HG02938 (cell line): ENCODE results near the gene TIGD7.

ENCODE experiments used
- ATAC-seq: cut with Tn5 transposase; IDR thresholded peaks from one replicate; pipeline ENCODE4 v1.9.1; 2021; ENCODE audit warnings: mild to moderate bottlenecking, moderate library complexity; ENCODE audit not compliant: unreplicated experiment

TIGD7 gene, protein sequence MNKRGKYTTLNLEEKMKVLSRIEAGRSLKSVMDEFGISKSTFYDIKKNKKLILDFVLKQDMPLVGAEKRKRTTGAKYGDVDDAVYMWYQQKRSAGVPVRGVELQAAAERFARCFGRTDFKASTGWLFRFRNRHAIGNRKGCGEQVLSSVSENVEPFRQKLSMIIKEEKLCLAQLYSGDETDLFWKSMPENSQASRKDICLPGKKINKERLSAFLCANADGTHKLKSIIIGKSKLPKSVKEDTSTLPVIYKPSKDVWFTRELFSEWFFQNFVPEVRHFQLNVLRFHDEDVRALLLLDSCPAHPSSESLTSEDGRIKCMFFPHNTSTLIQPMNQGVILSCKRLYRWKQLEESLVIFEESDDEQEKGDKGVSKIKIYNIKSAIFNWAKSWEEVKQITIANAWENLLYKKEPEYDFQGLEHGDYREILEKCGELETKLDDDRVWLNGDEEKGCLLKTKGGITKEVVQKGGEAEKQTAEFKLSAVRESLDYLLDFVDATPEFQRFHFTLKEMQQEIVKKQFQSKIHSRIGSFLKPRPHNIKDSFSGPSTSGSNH

DNA sequence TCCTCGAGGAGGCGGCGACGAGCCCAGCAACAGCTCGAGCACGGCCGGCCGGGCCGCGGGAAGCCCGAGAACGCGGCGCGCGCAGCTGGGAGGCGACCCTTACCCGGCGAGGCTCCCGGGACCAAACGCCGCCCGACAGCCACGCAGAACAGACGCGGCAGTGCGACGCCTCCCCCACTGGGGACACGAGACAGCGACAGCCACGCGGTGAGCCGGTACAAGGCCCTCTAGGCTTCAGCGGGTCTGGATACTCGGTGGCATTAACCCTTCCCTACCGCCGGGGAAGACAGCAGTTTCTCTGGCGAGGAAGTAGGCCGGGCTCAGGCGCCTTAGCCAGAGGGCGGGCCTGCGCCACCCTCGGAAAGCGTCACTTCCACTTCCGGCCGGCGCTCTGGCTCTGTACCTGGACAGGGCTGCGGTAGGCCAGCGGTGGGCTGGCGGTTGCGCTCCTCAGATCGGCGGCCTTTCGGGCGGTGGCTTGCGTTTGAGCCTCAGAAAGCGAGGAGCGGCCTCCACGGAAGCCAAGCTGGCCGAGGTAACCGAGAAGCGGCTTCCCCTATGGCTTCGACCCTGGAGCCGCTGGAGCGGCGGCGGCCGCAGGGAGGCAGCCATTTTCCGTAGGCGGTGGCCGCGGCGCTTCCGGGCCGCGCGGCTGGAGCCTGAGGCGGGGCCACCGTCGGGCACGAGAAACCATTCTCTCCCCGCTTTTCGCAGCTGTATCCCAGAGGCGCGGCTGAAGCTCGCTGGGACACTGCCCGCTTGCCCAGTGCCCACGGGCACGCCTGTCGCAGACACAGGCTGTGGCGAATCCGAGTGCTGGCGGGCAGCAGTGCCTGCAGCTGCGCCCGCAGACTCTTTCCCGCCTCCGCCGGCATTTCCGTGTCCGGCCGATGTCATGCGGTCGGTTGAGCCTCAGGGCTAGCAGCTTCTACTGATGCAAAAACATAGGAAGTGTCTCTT lies at the start of gene TIGD7, which contains the start of gene ZNF75A:
Gene TIGD7, minus strand, starts transcription at position 322 of the 960 bp plus-strand sequence. CDS start 4,816 bp downstream, outside the sequence.
Gene ZNF75A, plus strand, starts transcription at position 389 of the 960 bp plus-strand sequence. CDS start 2,932 bp downstream, outside the sequence.
- ATAC-seq: peak; percentile 95

DNA sequence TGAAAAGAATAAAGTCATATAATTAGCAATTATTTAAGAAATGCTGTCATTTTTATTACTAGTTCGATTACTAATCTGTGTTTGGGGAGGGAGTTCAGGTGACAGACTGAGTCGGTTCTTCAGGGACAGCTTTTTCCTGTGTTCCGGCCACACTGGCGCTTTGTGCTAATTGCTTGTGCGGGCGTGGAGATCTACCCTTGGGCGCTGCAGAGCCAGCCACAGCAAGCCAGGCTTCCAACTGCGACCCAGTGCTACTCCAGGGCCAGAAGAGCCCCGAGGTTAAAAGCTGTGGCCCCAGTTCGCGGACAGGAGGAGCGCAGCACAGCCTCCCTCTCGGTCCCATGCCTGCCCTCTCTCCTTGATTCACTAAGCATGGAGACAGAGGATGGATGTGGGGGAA lies 43.9 kb upstream of the TIGD7 start:
- ATAC-seq: no peak

DNA sequence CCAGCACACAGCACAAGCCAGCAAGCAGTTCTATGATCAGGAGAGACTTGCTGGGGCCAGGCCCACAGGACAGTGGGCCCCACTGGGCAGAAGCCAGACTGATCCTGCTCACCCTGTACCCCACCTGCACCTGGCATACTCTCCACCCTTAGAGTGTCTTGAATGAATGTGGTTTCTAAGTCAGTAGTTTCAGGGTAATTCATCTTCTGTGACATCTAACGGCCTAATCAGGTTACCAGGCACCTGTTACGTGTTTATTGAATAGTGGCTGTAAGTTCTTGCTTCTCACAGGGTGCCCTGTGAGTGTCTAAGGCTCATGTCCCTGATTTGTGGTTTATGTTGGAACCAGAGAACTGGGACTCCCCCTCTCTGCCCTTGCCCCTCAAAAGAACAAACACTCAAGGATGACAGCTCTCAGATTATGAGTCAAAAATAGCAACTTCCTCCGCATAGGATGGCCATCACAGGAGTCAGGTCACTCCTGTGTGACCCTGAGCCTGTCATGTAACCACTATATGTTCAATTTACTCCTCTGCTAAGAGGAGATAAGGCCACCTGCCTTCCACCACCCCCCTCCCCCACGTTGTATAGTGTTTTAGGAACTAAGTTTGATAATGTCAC lies 43.4 kb upstream of the TIGD7 start:
- no peak for ATAC-seq

DNA sequence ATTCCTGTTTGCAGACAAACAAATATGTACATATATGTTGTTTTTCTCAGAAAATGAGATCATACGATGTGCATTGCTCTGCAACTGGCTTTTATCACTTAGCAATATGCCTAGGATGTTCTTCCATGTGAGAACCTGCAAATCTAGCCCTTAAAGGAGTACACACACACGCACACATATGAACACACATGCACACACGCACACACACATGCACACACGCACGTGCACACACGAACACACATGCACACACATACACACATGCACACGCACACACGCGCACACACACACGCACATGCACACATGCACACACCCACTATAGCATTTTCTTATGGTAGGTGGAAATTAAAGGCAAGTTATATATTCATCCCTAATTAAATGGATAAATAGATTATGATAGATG lies 42.4 kb upstream of the TIGD7 start:
- ATAC-seq: no peak

DNA sequence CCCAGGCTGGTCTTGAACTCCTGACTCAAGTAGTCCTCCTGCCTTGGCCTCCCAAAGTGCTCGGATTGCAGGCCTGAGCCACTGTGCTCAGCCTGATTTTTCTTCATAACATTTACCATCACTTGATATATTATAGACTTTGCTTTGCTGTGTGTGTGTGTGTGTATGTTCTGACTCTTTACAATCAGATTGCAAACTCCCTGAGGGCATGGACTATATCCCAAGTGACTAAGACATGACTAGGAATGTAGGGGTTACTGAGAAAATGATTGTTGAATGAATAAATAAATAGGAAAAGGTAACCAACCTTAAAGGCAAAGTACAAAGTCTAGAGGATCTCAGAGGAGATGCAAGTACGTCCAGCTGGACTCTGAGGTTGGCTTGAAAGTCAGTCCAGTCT lies 40.8 kb upstream of the TIGD7 start:
- no peak for ATAC-seq

DNA sequence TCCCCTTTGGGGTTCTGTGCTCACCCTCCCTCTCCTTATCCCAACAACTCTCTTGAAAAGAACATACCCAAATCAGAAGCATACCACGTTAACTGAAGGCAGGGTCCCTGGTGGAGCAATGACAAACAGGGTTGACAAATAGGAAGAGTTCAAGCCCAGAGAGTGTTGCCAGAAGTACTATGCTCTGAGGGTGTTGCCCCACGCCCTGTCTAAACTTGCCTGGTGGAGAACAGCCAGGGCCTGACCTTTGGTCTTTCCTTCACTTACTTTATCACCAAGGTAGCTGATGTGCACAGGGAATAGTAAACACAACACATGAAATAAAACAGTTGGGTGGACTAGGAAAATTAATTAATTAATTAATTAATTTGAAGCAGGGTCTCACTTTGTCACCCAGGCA lies 23.4 kb upstream of the TIGD7 start:
- ATAC-seq: no peak

DNA sequence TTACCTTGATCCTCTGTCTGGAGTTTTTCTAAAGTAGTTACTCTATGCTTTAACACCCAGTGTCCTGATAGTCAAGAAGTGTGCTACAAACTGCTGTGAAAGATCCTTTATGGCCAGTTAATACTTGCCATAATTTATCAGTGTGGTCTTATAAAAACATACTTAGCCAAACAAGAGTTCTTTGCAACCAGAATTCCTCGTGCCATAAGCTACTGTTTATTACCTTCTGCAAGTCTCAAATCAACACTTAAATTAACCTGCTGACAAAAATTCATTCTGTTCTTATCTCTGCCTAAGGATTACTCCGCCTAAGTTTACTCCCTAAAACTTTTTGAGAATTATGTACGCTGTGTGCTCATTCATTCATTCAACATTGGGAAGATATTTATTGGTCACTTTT lies 22.9 kb upstream of the TIGD7 start:
- ATAC-seq: no peak

DNA sequence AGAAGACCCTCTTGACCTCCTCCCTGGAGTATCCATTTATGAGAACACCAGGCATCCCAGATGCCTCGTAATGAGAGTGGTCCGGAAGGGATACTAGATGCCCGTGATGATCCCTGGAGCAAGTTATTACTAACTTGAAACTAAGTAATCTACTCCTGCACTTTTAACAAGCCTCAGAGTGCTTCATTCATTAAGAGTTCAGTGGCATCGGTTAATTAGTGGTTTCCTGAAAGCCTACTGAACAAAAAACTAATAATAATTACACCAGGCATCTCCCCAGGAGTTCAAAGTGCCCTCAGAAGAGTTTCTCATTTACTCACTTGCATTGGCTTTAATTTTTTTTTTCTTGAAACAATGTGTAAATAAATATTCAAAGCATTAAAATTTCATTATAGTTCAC lies 22.3 kb upstream of the TIGD7 start:
- ATAC-seq: no peak

DNA sequence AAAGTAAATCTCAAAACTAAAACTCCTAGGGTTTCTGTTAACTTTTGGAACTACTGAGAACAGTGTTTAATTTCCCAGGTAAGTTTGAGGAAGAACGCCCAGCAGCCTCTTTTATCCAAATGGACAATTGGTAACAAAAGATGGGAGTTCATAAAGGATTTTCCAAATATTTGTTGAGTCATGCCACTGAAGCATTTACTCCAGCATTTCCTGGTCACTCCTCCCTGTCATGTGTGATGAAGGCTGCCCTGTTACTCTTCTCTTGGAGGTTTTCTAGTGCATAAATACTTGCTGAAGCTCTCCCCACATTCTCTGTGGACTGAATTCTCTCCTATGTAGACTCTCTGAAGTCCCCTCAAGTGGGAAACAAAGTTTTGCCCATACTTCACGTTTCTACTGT lies 16.6 kb upstream of the TIGD7 start:
- no peak for ATAC-seq

DNA sequence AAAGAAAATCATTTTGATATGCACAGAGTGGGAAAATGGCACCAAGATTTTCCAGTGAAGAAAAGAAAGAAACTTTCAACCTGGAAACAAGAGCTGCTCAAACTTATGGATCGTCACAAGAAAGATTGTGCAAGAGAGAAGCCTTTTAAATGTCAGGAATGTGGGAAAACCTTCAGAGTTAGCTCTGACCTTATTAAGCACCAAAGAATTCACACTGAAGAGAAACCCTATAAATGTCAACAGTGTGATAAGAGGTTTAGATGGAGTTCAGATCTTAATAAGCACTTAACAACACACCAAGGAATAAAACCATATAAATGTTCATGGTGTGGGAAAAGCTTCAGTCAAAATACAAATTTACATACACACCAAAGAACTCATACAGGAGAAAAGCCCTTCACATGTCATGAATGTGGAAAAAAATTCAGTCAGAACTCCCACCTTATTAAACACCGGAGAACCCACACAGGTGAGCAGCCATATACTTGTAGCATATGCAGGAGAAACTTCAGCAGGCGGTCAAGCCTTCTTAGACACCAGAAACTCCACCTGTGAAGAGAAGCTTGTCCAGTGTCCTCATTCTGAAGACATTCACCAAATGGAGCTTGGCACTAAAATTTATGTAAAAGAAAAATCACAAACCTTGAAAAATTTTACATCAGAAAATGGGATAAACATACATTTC lies 12.2 kb upstream of the TIGD7 start:
- no peak for ATAC-seq

DNA sequence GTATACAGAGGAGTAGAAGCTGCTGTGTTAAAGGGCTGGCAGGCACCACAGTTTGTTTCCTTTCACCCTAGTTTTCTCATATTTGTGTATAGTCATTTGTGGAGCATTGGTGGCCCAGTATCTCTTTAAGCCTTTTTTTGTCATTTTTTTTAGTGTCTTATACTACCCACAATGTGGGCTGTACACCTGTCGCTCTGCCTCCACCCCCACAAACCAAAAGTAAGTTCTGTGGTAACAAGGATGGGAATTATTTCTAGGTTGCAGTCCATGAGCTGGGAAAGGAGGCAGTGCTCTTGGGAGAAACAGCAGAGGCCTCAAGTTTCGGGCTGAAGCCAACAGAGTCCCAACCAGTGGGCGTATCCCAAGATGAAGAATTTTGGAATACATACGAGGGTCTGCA lies 6.3 kb upstream of the TIGD7 start:
- ATAC-seq: no peak

DNA sequence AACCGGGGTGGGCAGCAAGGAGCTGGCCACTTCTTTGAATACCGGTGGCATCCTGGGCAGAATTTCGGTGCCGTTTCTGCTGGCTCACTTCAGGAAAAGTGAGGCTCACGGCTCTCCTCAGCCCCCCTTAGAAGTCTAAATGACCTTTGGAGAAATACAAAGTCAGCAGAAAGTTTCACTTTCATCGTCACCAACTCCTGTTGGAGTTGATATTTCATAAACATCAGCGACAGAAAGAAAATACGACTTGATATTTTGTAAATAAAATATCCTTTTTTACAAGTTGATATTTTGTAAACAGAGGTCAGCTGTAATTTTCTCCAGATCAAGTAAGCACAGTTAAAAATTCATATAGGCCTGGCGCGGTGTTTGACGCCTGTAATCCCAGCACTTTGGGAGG lies 848 bp upstream of the TIGD7 start:
- ATAC-seq: no peak

DNA sequence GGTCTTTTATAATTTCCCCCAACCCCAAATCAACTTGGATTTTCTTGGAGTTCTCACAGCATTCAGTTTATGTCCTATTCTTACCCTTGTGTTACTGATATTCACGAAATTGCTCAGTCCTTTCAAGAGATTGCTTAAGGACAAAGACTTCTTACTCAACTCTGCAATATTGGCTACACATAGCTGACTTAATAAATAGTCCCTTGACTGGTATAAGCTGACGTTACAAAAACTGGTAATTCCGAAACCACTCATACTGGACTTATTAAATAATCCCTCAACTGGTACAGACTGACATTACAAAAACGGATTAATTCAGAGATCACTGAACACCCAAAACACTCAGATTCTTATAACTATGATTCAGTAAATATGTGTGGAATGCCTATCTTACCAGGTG lies 860 bp downstream of the TIGD7 start:
- no peak for ATAC-seq

DNA sequence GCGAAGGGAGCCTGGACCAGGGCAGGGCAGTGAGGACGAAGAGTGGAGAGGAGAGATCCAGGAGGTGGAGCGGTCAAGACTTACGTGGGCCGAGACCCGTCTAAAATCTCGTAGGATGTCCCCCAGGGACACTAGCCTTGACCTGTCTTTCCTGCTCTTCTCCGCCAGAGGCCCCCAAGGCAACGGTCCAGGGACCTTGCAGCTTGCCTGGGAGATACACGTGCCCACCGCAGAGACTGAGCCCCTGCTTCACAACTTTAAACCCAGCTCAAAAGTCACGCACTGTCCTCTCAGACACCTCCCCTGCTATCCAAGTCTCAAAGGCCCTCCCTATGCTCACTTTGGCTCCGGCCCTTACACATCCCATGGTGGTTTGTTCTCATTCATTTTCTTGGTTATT lies 9.4 kb downstream of the TIGD7 start:
- ATAC-seq: no peak

DNA sequence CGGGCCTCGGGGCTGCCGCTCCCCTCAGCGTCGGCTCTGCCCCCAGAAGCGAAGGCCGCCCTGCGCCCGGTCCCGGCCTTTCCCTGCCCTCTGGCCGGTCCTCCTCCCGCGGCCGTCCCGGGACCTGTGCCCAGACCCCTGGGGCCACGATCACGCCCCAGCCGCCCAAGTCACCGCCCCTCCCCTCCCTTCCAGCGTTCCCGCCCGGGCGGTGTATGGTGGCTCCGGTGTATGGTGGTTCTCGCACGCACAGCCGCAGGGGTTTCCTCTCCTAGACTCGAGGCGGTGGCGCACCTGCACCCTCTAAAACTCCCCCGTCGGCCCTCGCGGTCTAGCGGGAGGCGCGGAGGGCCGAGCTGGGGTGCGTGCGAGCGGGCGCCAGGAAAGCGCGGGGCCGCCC lies 10.0 kb downstream of the TIGD7 start:
- ATAC-seq: no peak

DNA sequence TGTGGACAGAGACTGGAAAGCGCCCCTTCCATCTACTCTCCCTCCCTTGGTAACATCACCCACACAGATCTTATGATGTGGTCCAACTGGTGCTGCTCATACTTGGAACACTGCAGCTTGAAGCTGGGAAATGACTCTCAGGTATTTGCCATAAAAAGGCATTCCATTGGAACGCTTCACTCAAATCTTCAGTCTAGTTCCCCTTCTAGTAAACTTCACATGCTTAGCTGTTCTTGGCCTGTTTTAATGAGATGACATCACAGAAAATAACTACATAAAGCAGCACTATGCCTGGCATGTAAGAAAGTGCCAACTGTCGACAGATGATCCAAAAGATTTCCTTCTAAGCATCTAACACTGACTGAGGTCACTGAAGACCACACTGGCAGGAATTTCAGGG lies 12.6 kb downstream of the TIGD7 start:
- ATAC-seq: no peak

DNA sequence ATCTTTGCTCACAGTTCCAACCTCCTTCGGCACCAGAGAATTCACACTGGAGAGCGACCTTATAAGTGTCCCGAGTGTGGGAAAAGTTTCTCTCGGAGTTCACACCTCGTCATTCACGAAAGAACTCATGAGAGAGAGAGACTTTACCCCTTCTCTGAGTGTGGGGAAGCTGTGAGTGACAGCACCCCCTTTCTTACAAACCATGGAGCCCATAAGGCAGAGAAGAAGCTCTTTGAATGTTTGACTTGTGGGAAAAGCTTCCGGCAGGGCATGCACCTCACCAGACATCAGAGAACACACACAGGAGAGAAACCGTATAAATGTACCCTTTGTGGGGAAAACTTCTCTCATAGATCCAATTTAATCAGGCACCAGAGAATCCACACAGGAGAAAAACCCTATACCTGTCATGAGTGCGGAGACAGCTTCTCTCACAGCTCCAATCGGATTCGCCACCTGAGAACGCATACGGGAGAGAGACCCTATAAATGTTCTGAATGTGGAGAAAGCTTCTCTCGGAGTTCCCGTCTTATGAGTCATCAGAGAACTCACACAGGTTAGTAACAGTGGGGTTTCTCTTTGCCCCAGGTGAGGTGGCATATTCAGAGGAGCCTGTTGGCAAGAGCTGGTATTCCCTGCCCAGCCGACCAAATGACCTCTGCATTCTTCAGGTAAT lies 15.1 kb downstream of the TIGD7 start:
- no peak for ATAC-seq

DNA sequence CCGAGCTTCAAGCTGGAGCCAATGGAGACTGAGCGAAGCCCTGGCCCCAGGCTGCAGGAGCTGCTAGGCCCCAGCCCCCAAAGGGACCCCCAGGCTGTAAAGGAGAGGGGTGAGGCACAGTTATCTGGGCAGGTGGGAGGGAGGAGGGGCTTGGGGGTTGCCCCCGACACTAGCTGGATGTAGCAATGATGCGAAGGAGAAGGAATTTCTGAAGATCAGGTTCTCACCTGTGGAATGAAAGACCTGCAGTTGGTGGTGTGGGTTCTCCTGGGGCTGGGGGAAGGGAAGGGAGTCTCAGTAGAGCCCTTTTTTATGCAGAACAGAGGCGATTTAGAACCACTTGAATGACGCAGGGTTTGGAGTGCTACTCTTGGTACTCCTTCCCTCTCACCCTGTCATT lies 20.1 kb downstream of the TIGD7 start:
- no peak for ATAC-seq

DNA sequence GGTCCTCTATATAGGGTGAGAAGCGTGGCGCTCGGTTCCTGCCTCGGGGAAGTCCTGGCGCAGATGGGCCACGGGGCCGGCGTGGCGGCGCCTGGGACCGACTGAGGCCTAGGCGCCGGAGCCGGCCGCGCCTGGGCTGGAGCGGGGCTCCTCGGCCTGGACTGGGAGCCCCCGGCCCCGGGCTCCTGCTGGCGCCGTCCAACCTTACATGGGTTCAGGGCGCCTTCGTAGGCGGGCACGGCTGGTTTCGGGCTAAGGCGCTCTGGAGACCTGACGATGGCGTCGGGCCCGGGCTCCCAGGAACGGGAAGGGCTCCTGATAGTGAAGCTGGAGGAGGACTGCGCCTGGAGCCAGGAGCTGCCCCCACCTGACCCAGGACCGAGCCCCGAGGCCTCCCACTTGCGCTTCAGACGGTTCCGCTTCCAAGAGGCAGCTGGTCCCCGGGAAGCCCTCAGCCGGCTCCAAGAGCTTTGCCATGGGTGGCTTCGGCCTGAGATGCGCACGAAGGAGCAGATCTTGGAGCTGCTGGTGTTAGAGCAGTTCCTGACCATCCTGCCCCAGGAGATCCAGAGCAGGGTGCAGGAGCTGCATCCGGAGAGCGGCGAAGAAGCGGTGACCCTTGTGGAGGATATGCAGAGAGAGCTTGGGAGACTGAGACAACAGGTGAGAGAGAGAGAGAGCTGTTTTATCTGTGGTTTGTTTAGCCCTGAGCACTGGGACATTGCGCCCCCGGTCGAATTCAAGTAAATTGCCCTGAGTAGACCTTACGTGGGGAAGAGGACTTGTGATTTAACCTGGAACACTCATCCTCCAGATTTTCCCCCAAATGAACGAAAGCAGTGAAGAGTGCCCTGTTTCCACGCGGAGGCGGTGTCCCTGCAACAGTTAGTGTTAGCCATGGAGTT lies 21.4 kb downstream of the TIGD7 start:
- ATAC-seq: no peak
